Activated T-cell treated with anti-CD3 and anti-CD28 coated beads for 48 hours (primary cell): ENCODE data around the gene JAZF1.

Experiments
- DNase-seq: peaks from one replicate; pipeline ENCODE4 v3.0.0-alpha.2; 2020; ENCODE audit warnings: low read depth

JAZF1 gene

GRCh38 chr7:28191184-28191583 is 10.6 kb upstream of the JAZF1 start:
- no peak for DNase-seq

- DNase-seq, result no peak
Observed at GRCh38 chr7:28190077-28190710, 9.6 kb upstream of the JAZF1 start.

- no peak for DNase-seq
Observed at GRCh38 chr7:28187012-28187411, 6.4 kb upstream of the JAZF1 start.

- no peak for DNase-seq
Observed at GRCh38 chr7:28183627-28184026, 3.0 kb upstream of the JAZF1 start.

GRCh38 chr7:28182071-28182471 is 1.5 kb upstream of the JAZF1 start:
- DNase-seq, result no peak

DNA sequence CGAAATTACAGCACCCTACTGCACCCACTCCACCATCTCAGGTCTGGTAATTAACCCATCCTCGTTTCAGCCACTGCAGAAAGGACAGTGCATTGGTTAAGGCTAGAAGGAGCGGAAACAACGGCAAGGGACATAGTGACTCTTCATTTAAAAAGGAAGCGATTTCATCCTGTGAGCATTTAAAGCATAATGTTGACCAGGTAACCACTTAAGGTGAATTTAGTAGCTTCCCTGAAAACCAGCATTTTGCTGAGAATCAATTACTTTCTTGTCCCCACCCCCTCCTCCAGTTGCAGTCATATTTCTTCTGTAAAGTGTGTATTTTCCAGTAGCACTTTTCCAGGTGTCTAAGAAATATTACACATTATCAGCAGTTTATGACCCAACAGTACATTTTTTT is 821 bp upstream of the JAZF1 start:
- DNase-seq, result no peak

- DNase-seq, result no peak
Observed at GRCh38 chr7:28180031-28180363, 598 bp downstream of the JAZF1 start.

DNA sequence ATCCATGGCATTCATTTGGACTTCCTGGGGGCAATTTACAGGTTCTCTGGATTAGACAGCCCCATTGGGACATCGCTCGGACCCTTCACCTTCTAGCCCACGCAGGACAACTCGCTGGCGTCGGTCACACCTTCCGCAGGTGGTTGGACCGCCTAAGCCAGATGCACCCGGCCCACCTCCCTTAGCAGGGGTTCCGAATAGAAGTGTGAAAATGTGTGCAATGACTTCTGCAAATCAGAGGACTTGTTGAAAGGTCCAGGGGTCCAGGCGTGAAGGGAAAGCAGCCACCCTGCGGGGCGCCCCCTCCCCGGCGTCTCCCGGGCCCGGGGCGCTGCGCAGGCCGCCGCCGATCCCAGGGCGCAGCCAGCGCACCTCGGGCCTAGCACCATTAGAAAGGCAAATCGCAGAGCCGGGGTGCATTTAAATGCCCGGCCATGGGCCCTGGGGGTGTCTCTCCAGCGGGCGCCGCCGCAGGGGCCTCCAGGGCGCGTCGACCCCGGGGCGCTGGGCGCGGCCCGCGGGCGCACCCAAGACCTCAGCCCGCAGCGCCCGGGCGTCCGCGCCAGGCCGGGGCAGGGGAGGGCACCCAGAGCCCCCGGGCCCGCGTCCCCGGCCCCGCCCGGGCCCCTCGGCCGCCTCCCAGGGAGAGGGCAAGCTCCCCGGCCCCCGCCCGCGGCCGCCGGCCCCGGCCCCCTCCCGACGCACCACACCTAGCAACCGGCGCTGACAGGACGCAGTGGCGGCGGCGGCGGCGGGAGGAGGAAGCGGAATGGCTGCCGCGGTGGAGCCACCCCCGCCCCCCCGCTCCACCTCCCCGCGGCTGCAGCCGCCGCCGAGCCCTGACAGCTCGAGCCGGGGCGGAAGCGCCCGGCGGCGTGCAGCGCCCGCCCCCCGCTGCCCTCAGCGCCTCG is 1.2 kb downstream of the JAZF1 start:
- DNase-seq, result peak; percentile 56

GRCh38 chr7:28178599-28178998 is 2.0 kb downstream of the JAZF1 start:
- DNase-seq, result no peak

GRCh38 chr7:28177836-28178235 is 2.8 kb downstream of the JAZF1 start:
- DNase-seq, result no peak

DNA sequence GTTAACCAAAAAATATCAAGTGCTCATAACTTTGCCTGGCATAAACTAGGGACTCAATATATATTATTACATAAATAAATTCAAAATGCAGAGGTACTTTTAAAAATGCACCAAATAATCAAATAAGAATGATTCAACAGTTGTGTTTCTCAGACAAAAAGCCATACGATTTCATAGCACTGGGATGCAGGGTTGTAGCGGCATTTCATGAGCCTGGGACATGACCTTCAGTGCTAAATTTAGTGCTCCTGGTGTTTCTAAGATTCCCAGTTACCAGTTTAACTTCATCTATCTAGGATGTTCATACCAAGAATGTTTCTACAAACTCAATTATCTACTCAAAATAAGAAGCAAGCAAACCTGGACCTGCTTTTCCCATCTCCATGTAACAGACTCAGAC is 4.0 kb downstream of the JAZF1 start:
- DNase-seq, result no peak

- DNase-seq, result no peak
Observed at GRCh38 chr7:28176174-28176573, 4.4 kb downstream of the JAZF1 start.

- no peak for DNase-seq
Observed at GRCh38 chr7:28174901-28175661, 5.5 kb downstream of the JAZF1 start.

GRCh38 chr7:28174442-28174841 is 6.2 kb downstream of the JAZF1 start:
- no peak for DNase-seq

GRCh38 chr7:28173531-28173930 is 7.1 kb downstream of the JAZF1 start:
- DNase-seq, result no peak

GRCh38 chr7:28172958-28173357 is 7.6 kb downstream of the JAZF1 start:
- DNase-seq, result no peak

- no peak for DNase-seq
Observed at GRCh38 chr7:28170701-28171100, 9.9 kb downstream of the JAZF1 start.

DNA sequence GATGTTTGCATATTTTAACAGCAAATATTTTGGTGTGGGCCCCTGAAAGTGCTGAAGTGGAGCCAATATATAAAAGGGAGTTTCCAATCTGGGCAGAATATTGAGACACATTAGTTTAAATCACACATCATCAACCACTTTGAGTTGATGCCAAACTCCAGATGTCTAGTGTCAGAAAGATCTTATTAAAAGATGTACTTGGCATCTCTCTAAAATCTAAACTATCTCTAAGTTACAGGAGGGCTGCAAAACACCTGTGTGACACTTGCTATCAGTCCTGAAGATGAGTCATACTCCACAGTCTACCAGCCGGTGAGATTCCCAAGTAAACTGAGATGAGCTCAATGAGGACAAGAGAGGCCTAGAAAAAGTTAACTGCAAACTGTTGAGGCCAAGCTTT is 11.4 kb downstream of the JAZF1 start:
- DNase-seq, result no peak

GRCh38 chr7:28168393-28169158 is 12.0 kb downstream of the JAZF1 start:
- DNase-seq, result no peak

DNA sequence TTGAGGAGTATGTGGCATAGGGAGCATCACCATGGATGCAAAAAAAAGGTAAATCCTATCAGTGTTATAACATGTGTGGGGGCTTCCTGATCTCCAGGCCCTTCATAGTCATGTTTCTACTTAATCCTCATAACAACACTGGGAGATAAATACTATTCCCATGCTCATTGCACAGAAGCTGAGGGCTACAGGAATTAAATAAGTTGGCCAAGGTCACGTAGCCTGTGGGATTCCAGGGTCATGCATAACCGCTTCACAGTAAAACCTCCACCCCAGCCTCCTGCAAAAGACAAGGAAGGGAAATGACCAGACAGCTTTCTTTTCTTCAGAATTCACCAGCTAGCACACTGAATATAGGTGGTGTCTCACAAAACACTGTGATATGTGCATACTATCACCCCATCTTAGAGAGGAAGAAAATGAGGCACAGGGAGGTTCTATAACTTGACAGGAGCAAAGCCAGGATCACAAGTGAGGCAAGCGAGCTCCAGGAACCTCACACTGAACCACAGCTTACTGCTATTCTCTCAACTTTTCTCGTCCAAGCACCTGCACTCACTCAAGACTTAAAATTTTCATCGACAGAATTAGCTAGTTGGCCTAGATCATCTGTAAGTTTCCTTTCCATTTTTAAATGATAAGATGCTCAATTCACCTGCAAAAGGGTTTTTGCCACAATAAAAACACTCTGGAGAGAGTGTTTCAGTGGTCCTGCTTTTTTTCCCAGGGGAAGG is 13.4 kb downstream of the JAZF1 start:
- DNase-seq, result no peak
